OCI-LY3 (cell line): ENCODE data around the gene SCN1A.

Source experiments
- H2AFZ ChIP-seq: fragments of 200-600, 300-600 bp; shearing (Covaris generic); 2 replicates; pipeline ENCODE4 v1.6.0; 2014; ENCODE audit warnings: antibody characterized with exemption, low read depth, low read length
- H3K27ac ChIP-seq: fragments of 200-600, 300-600 bp; sonication (generic); 2 replicates; pipeline ENCODE4 v1.5.1; 2014; ENCODE audit warnings: mild to moderate bottlenecking, low read length, moderate library complexity, mixed read lengths
- H3K27me3 ChIP-seq: fragments of 200-600, 300-600 bp; sonication (generic); 2 replicates; pipeline ENCODE4 v1.6.1; 2014; ENCODE audit warnings: low read depth, low read length, mixed read lengths
- H3K36me3 ChIP-seq: fragments of 200-600, 300-600 bp; sonication (generic); replicated peaks from 2 replicates; pipeline ENCODE3; 2014; ENCODE audit warnings: low read depth, low read length, mixed read lengths
- H3K4me1 ChIP-seq: fragments of 300-600, 200-600 bp; sonication (generic); 2 replicates; pipeline ENCODE4 v1.6.1; 2014; ENCODE audit warnings: low read length, mixed read lengths
- H3K4me2 ChIP-seq: fragments of 200-600, 300-600 bp; sonication (generic); 2 replicates; pipeline ENCODE4 v1.6.1; 2014; ENCODE audit warnings: low read length, mixed read lengths
- H3K4me3 ChIP-seq: fragments of 300-600, 200-600 bp; sonication (generic); 2 replicates; pipeline ENCODE4 v1.5.1; 2014; ENCODE audit warnings: antibody characterized with exemption, mild to moderate bottlenecking, low read length, moderate library complexity
- H3K79me2 ChIP-seq: fragments of 300-600, 200-600 bp; shearing (Covaris generic); 2 replicates; pipeline ENCODE4 v1.6.1; 2014; ENCODE audit warnings: mild to moderate bottlenecking, low read length, mixed read lengths
- H3K9ac ChIP-seq: fragments of 300-600, 200-600 bp; shearing (Covaris generic); 2 replicates; pipeline ENCODE4 v1.6.0; 2014; ENCODE audit warnings: mild to moderate bottlenecking, low read length, moderate library complexity
- H3K9me3 ChIP-seq: fragments of 200-600, 300-600 bp; shearing (Covaris generic); 2 replicates; pipeline ENCODE4 v1.6.1; 2014; ENCODE audit warnings: low read length, mixed read lengths; ENCODE audit not compliant: insufficient read depth
- H4K20me1 ChIP-seq: fragments of 200-600, 300-600 bp; sonication (generic); 2 replicates; pipeline ENCODE4 v1.6.1; 2016; ENCODE audit warnings: low read length, mixed read lengths; ENCODE audit not compliant: insufficient read depth
- EZH2phosphoT487 ChIP-seq: fragments of 200-600 bp; shearing (Covaris generic); IDR thresholded peaks from 2 replicates; pipeline ENCODE4 v1.6.1; 2018; ENCODE audit warnings: antibody characterized with exemption, mixed run types, low read depth
- TF ChIP-seq, protein P1 (sequence below): fragments of 200-600, 300-600 bp; sonication (generic); IDR thresholded peaks from 2 replicates; pipeline ENCODE4 v1.5.1; 2014; ENCODE audit warnings: antibody characterized with exemption, low read length, low read depth

Gene SCN1A

DNA sequence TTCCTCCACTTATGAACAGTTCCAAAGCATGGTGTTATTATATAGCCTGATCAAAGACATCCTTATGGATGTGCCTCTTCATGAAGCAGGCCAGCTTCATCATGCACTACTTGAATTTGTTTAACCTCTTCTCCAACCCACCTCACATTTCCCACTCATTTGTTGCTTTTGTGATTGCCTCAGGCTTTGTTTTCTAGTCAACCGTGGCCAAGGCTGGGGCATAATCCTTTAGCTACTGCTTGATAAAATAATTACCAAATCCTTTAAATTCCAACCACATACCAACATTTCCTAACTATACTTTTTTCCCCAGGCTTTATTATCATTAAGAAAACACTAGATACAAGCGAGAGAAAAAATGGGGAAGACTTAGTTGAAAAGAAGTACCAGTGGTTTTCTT is 39.6 kb upstream of the SCN1A start:
- H3K9me3 ChIP-seq: no peaks in the 10 kb centered on the region
- H3K27ac ChIP-seq: no peak overlapping the region
- no peaks in the 10 kb centered on the region for H3K36me3 ChIP-seq
- no peak overlapping the region for H3K4me3 ChIP-seq
- no peaks in the 10 kb centered on the region for H4K20me1 ChIP-seq
- no peaks in the 10 kb centered on the region for H3K4me1 ChIP-seq
- H3K4me2 ChIP-seq: no peak overlapping the region
- TF ChIP-seq, protein P1, sequence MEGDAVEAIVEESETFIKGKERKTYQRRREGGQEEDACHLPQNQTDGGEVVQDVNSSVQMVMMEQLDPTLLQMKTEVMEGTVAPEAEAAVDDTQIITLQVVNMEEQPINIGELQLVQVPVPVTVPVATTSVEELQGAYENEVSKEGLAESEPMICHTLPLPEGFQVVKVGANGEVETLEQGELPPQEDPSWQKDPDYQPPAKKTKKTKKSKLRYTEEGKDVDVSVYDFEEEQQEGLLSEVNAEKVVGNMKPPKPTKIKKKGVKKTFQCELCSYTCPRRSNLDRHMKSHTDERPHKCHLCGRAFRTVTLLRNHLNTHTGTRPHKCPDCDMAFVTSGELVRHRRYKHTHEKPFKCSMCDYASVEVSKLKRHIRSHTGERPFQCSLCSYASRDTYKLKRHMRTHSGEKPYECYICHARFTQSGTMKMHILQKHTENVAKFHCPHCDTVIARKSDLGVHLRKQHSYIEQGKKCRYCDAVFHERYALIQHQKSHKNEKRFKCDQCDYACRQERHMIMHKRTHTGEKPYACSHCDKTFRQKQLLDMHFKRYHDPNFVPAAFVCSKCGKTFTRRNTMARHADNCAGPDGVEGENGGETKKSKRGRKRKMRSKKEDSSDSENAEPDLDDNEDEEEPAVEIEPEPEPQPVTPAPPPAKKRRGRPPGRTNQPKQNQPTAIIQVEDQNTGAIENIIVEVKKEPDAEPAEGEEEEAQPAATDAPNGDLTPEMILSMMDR: no peak
- no peak for TF ChIP-seq EZH2phosphoT487
- no peak overlapping the region for H3K9ac ChIP-seq
- H3K79me2 ChIP-seq: no peaks in the 10 kb centered on the region
- H3K27me3 ChIP-seq: no peaks in the 10 kb centered on the region
- no peak overlapping the region for H2AFZ ChIP-seq

DNA sequence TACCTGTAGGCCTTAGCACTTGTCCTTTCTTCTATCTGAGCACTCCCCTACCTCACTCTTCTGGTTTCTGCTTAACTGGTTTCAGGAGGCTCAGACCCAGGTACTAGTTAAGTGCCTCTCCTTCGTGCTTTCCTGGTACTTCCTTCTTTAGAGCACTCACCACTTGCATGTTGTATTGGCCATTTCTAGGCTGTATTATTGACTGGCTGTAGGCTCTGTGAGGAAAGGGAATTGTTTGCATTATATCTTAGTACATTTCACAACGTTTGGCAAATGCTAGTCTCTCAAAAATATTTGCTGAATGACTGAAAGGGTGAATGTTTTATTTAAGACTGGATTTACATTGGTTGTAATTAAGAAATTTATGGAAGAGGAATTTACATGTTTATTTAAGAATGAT is 36.0 kb upstream of the SCN1A start:
- no peak overlapping the region for H3K9ac ChIP-seq
- H3K9me3 ChIP-seq: no peaks in the 10 kb centered on the region
- no peaks in the 10 kb centered on the region for H3K36me3 ChIP-seq
- no peaks in the 10 kb centered on the region for H3K79me2 ChIP-seq
- H4K20me1 ChIP-seq: no peaks in the 10 kb centered on the region
- H2AFZ ChIP-seq: no peak overlapping the region
- H3K27ac ChIP-seq: no peak overlapping the region
- H3K4me1 ChIP-seq: no peaks in the 10 kb centered on the region
- H3K4me2 ChIP-seq: no peak overlapping the region
- no peaks in the 10 kb centered on the region for H3K27me3 ChIP-seq
- TF ChIP-seq EZH2phosphoT487: no peak
- TF ChIP-seq, protein P1: no peak
- no peak overlapping the region for H3K4me3 ChIP-seq

DNA sequence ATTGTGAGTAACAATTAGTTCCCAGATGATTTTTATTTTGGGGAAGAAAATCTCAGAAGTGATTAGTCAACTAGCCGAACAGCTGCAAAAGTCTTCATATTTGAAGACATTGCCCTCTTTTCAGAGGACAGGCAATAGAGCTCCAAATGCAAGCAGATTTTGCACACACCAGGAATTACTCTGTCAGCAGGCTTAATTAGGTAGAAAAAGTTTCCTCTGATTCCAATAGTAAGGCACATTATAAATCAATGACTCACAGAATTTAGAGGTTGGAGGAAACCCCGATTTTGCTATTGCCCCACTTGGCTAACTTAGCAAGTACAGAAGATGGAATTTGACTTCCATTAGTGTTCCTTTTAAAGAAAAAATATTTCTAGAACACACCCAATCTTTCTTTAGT is 30.7 kb upstream of the SCN1A start:
- Histone ChIP-seq H2AFZ (no peak overlapping the region), H3K27ac (no peak overlapping the region)
- TF ChIP-seq EZH2phosphoT487: no peak
- TF ChIP-seq, protein P1: no peak

DNA sequence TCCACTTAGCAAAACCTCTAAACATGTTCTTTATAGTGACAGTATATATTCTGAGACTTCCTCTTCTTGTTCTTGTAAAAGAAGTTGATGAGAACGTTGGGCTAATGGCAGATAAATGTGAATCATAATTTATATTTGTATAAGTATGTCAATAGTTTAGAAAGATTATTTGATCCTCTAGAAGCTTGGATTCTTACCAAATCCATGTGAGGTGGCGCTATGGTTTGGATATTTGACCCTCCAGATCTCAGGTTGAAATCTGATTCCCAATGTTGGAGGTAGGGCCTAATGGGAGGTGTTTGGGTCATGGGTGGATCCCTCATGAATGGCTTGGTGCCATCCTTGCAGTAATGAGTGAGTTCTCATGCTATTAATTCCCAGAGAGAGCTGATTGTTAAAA is 29.8 kb upstream of the SCN1A start:
- Histone ChIP-seq H3K4me3 (no peak overlapping the region), H3K79me2 (no peaks in the 10 kb centered on the region), H3K27ac (no peak overlapping the region), H3K36me3 (no peaks in the 10 kb centered on the region), H3K4me2 (no peak overlapping the region), H4K20me1 (no peaks in the 10 kb centered on the region), H2AFZ (no peak overlapping the region), H3K9ac (no peak overlapping the region), H3K27me3 (no peaks in the 10 kb centered on the region), H3K4me1 (no peaks in the 10 kb centered on the region), H3K9me3 (no peaks in the 10 kb centered on the region)
- no peak for TF ChIP-seq EZH2phosphoT487
- TF ChIP-seq, protein P1: no peak

More for the DNA sequence above, 30.7 kb upstream of the SCN1A start:
- H3K9ac ChIP-seq: no peak overlapping the region
- H3K79me2 ChIP-seq: no peaks in the 10 kb centered on the region
- no peaks in the 10 kb centered on the region for H3K4me1 ChIP-seq
- no peaks in the 10 kb centered on the region for H4K20me1 ChIP-seq
- H3K9me3 ChIP-seq: no peaks in the 10 kb centered on the region
- no peaks in the 10 kb centered on the region for H3K27me3 ChIP-seq
- no peak overlapping the region for H3K4me2 ChIP-seq
- no peaks in the 10 kb centered on the region for H3K36me3 ChIP-seq
- no peak overlapping the region for H3K4me3 ChIP-seq
